Measurements from ENCODE around the gene DRAP1.
"Not testable (repeated sequence)": the region's sequence is repeated elsewhere in the genome, so short reads cannot be mapped to it uniquely, and the experiment has no call there.

Gene DRAP1

DNA sequence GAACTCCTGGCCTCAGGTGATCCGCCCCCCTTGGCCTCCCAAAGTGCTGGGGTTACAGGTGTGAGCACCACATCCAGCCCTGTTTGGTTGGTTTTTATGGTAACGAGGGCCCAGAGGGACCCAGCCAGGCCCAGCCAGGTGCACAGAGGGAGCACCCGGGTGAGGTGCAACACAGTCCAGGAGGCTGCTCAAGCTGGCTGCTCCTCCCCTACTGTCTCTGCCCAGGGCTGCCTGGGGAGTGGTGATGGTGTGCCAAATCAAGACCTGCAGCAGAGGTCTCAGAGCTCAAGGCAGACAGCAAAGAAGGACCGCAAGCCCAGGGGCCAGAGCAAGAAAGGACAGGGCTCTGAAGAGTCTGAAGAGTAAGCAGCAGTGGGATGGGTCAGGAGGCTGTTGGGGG, 27.4 kb downstream of the DRAP1 start:
- no peaks in the 10 kb centered on the region for H3K27me3 ChIP-seq (ENCODE audit: control insufficient read depth in 1 of 2, insufficient read depth in 2 of 2, low read length in 2 of 2)
- no peaks in the 10 kb centered on the region for H3K4me1 ChIP-seq (ENCODE audit: control insufficient read depth in 1 of 2, insufficient read depth in 2 of 2, low read length in 2 of 2)
- H3K9ac ChIP-seq (ENCODE audit: low read depth in 1 of 2, low read length in 2 of 2): no peak overlapping the region
- no peaks in the 10 kb centered on the region for H3K9me3 ChIP-seq (ENCODE audit: control insufficient read depth in 1 of 2, low read length in 2 of 2)
- no peak overlapping the region for H3K4me3 ChIP-seq (ENCODE audit: low read depth in 1 of 2, low read length in 2 of 2)
- no peak overlapping the region for H3K27ac ChIP-seq (ENCODE audit: low read depth, low read length)
- H3K36me3 ChIP-seq (ENCODE audit: control insufficient read depth in 1 of 2, insufficient read depth in 2 of 2, low read length in 2 of 2): no peaks in the 10 kb centered on the region

GRCh38 chr11:65947133-65947532, 27.9 kb downstream of the DRAP1 start:
- Histone ChIP-seq H3K9me3 (ENCODE audit: control insufficient read depth in 1 of 2, low read length in 2 of 2) (no peaks in the 10 kb centered on the region), H3K4me1 (ENCODE audit: control insufficient read depth in 1 of 2, insufficient read depth in 2 of 2, low read length in 2 of 2) (no peaks in the 10 kb centered on the region), H3K27ac (ENCODE audit: low read depth, low read length) (no peak overlapping the region), H3K36me3 (ENCODE audit: control insufficient read depth in 1 of 2, insufficient read depth in 2 of 2, low read length in 2 of 2) (no peaks in the 10 kb centered on the region), H3K9ac (ENCODE audit: low read depth in 1 of 2, low read length in 2 of 2) (no peak overlapping the region), H3K27me3 (ENCODE audit: control insufficient read depth in 1 of 2, insufficient read depth in 2 of 2, low read length in 2 of 2) (no peaks in the 10 kb centered on the region), H3K4me3 (ENCODE audit: low read depth in 1 of 2, low read length in 2 of 2) (no peak overlapping the region)

DNA sequence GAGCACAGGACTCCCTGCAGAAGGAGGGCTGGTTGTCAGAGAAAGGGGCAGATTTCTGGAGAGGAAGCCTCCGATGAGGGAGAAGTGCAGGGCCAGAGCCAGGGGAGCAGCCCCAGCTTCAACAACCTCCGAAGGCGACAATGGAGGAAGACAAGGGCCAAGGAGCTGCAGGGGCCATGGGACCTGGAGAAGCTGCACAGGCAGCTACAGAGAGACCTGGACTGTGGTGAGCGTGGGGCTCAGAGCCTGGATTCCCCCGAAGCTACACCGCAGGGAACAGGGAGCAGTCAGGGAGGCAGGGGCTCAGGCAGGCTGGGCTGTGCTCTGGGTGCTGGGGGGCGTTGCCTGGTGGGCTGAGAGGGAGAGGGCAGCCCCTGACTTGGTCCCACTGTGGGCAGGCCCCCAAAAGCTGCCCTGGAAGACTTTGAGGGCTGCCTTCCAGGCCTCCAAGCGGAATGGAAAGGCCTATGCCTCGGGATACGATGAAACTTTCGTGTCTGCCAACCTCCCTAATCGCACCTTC, 28.4 kb downstream of the DRAP1 start:
- no peaks in the 10 kb centered on the region for H3K36me3 ChIP-seq (ENCODE audit: control insufficient read depth in 1 of 2, insufficient read depth in 2 of 2, low read length in 2 of 2)
- H3K27me3 ChIP-seq (ENCODE audit: control insufficient read depth in 1 of 2, insufficient read depth in 2 of 2, low read length in 2 of 2): no peaks in the 10 kb centered on the region
- H3K27ac ChIP-seq (ENCODE audit: low read depth, low read length): no peak overlapping the region
- H3K9ac ChIP-seq (ENCODE audit: low read depth in 1 of 2, low read length in 2 of 2): no peak overlapping the region
- H3K9me3 ChIP-seq (ENCODE audit: control insufficient read depth in 1 of 2, low read length in 2 of 2): no peaks in the 10 kb centered on the region
- H3K4me3 ChIP-seq (ENCODE audit: low read depth in 1 of 2, low read length in 2 of 2): no peak overlapping the region
- no peaks in the 10 kb centered on the region for H3K4me1 ChIP-seq (ENCODE audit: control insufficient read depth in 1 of 2, insufficient read depth in 2 of 2, low read length in 2 of 2)

DNA sequence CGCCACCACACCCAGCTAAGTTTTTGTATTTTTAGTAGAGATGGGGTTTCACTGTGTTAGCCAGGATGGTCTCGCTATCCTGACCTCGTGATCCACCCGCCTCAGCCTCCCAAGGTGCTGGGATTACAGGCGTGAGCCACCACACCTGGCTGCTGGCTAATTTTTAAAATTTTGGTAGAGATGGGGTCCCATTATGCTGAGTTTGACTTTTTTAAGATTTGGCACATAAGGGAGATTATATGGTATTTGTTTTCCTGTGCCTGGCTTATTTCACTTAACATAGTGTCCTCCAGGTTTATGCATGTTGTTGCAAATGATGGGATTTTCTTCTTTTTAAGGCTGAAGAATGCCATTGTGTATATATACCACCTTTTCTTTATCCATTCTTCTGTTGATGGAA, 31.5 kb downstream of the DRAP1 start:
- H3K9me3 ChIP-seq (ENCODE audit: control insufficient read depth in 1 of 2, low read length in 2 of 2); H3K4me1 ChIP-seq (ENCODE audit: control insufficient read depth in 1 of 2, insufficient read depth in 2 of 2, low read length in 2 of 2); H3K27ac ChIP-seq (ENCODE audit: low read depth, low read length); H3K4me3 ChIP-seq (ENCODE audit: low read depth in 1 of 2, low read length in 2 of 2); H3K27me3 ChIP-seq (ENCODE audit: control insufficient read depth in 1 of 2, insufficient read depth in 2 of 2, low read length in 2 of 2); H3K9ac ChIP-seq (ENCODE audit: low read depth in 1 of 2, low read length in 2 of 2); H3K36me3 ChIP-seq (ENCODE audit: control insufficient read depth in 1 of 2, insufficient read depth in 2 of 2, low read length in 2 of 2): not testable (repeated sequence)

DNA sequence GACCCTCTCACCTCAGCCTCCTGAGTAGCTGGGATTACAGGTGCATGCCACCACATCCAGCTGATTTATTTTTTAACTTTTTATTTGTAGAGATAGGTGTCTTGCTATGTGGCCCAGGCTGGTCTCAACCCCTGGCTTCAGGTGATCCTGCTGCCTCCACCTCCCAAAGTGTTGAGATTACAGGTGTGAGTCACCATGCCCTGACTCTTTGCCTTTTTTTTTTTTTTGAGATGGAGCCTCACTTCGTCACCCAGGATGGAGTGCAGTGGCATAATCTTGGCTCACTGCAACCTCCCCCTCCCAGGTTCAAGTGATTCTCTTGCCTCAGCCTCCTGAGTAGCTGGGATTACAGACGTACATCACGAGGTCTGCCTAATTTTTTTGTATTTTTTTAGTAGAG, 32.4 kb downstream of the DRAP1 start:
- H3K9me3 ChIP-seq (ENCODE audit: control insufficient read depth in 1 of 2, low read length in 2 of 2); H3K9ac ChIP-seq (ENCODE audit: low read depth in 1 of 2, low read length in 2 of 2); H3K27ac ChIP-seq (ENCODE audit: low read depth, low read length); H3K36me3 ChIP-seq (ENCODE audit: control insufficient read depth in 1 of 2, insufficient read depth in 2 of 2, low read length in 2 of 2); H3K4me3 ChIP-seq (ENCODE audit: low read depth in 1 of 2, low read length in 2 of 2); H3K27me3 ChIP-seq (ENCODE audit: control insufficient read depth in 1 of 2, insufficient read depth in 2 of 2, low read length in 2 of 2); H3K4me1 ChIP-seq (ENCODE audit: control insufficient read depth in 1 of 2, insufficient read depth in 2 of 2, low read length in 2 of 2): not testable (repeated sequence)

DNA sequence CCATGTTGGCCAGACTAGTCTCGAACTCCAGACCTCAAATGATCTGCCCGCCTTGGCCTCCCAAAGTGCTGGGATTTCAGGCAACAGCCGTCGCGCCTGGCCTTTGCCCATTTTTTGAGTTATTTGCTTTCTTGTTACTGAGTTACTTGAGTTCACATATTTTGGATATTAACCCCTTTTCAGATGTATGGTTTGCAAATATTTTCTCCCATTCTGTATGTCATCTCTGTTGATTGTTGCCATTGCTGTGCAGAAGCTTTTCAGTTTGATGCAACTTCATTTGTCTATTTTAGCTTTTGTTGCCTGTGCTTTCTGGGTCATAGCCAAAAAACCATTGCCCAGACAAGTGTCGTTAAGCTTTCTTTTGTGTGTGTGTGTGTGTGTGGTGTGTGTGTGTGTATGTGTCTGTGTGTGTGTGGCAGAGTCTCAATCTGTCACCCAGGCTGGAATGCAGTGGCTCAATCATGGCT, 32.9 kb downstream of the DRAP1 start:
- Histone ChIP-seq H3K9me3 (ENCODE audit: control insufficient read depth in 1 of 2, low read length in 2 of 2) (no peaks in the 10 kb centered on the region), H3K36me3 (ENCODE audit: control insufficient read depth in 1 of 2, insufficient read depth in 2 of 2, low read length in 2 of 2) (no peaks in the 10 kb centered on the region), H3K9ac (ENCODE audit: low read depth in 1 of 2, low read length in 2 of 2) (no peak overlapping the region), H3K4me3 (ENCODE audit: low read depth in 1 of 2, low read length in 2 of 2) (no peak overlapping the region), H3K27ac (ENCODE audit: low read depth, low read length) (no peak overlapping the region), H3K27me3 (ENCODE audit: control insufficient read depth in 1 of 2, insufficient read depth in 2 of 2, low read length in 2 of 2) (no peaks in the 10 kb centered on the region), H3K4me1 (ENCODE audit: control insufficient read depth in 1 of 2, insufficient read depth in 2 of 2, low read length in 2 of 2) (peaks cover 4% of the 10 kb centered on the region in 2 donors)

- H3K4me1 ChIP-seq (ENCODE audit: control insufficient read depth in 1 of 2, insufficient read depth in 2 of 2, low read length in 2 of 2): peaks cover 4 to 8% of the 10 kb centered on the region in 2 donors
- H3K27me3 ChIP-seq (ENCODE audit: control insufficient read depth in 1 of 2, insufficient read depth in 2 of 2, low read length in 2 of 2): no peaks in the 10 kb centered on the region
- H3K4me3 ChIP-seq (ENCODE audit: low read depth in 1 of 2, low read length in 2 of 2): no peak overlapping the region
- H3K27ac ChIP-seq (ENCODE audit: low read depth, low read length): no peak overlapping the region
- no peaks in the 10 kb centered on the region for H3K9me3 ChIP-seq (ENCODE audit: control insufficient read depth in 1 of 2, low read length in 2 of 2)
- no peak overlapping the region for H3K9ac ChIP-seq (ENCODE audit: low read depth in 1 of 2, low read length in 2 of 2)
- no peaks in the 10 kb centered on the region for H3K36me3 ChIP-seq (ENCODE audit: control insufficient read depth in 1 of 2, insufficient read depth in 2 of 2, low read length in 2 of 2)
Measured at GRCh38 chr11:65953471-65953870, 34.2 kb downstream of the DRAP1 start.

GRCh38 chr11:65954771-65955170, 35.5 kb downstream of the DRAP1 start:
- Histone ChIP-seq H3K27ac (ENCODE audit: low read depth, low read length) (no peak overlapping the region), H3K4me1 (ENCODE audit: control insufficient read depth in 1 of 2, insufficient read depth in 2 of 2, low read length in 2 of 2) (peaks cover 4 to 8% of the 10 kb centered on the region in 2 donors), H3K4me3 (ENCODE audit: low read depth in 1 of 2, low read length in 2 of 2) (no peak overlapping the region), H3K36me3 (ENCODE audit: control insufficient read depth in 1 of 2, insufficient read depth in 2 of 2, low read length in 2 of 2) (no peaks in the 10 kb centered on the region), H3K27me3 (ENCODE audit: control insufficient read depth in 1 of 2, insufficient read depth in 2 of 2, low read length in 2 of 2) (no peaks in the 10 kb centered on the region), H3K9me3 (ENCODE audit: control insufficient read depth in 1 of 2, low read length in 2 of 2) (no peaks in the 10 kb centered on the region), H3K9ac (ENCODE audit: low read depth in 1 of 2, low read length in 2 of 2) (no peak overlapping the region)

DNA sequence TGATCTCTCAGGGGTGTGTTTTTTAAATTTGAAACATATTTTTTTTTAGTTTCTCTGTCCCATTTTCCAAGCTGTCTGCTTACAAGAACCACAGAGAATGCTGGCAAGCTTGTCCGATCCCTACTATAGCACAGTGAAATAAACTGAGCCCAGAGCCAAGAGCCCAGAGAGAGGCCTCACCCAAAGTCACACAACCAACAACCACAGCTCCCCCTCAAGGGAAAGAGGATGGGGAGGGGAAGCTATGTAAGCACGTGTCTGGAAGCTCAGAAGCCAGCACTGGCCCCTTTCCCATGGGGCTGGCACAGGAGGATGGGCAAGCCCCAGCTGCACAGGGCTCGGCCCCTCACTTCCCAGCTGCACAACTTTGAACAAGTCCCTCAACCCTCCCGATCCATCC, 39.1 kb downstream of the DRAP1 start:
- Histone ChIP-seq H3K9ac (ENCODE audit: low read depth in 1 of 2, low read length in 2 of 2) (no peak overlapping the region), H3K27ac (ENCODE audit: low read depth, low read length) (no peak overlapping the region), H3K27me3 (ENCODE audit: control insufficient read depth in 1 of 2, insufficient read depth in 2 of 2, low read length in 2 of 2) (no peaks in the 10 kb centered on the region), H3K9me3 (ENCODE audit: control insufficient read depth in 1 of 2, low read length in 2 of 2) (no peaks in the 10 kb centered on the region), H3K4me3 (ENCODE audit: low read depth in 1 of 2, low read length in 2 of 2) (no peak overlapping the region), H3K36me3 (ENCODE audit: control insufficient read depth in 1 of 2, insufficient read depth in 2 of 2, low read length in 2 of 2) (no peaks in the 10 kb centered on the region), H3K4me1 (ENCODE audit: control insufficient read depth in 1 of 2, insufficient read depth in 2 of 2, low read length in 2 of 2) (peaks cover 17 to 20% of the 10 kb centered on the region in 2 donors)

GRCh38 chr11:65958774-65959420, 39.7 kb downstream of the DRAP1 start:
- Histone ChIP-seq H3K36me3 (ENCODE audit: control insufficient read depth in 1 of 2, insufficient read depth in 2 of 2, low read length in 2 of 2) (peaks cover under 1 to 3% of the 10 kb centered on the region in 2 donors), H3K4me1 (ENCODE audit: control insufficient read depth in 1 of 2, insufficient read depth in 2 of 2, low read length in 2 of 2) (peaks cover 20 to 23% of the 10 kb centered on the region in 2 donors), H3K9me3 (ENCODE audit: control insufficient read depth in 1 of 2, low read length in 2 of 2) (no peaks in the 10 kb centered on the region), H3K9ac (ENCODE audit: low read depth in 1 of 2, low read length in 2 of 2) (no peak overlapping the region), H3K27ac (ENCODE audit: low read depth, low read length) (no peak overlapping the region), H3K4me3 (ENCODE audit: low read depth in 1 of 2, low read length in 2 of 2) (no peak overlapping the region), H3K27me3 (ENCODE audit: control insufficient read depth in 1 of 2, insufficient read depth in 2 of 2, low read length in 2 of 2) (no peaks in the 10 kb centered on the region)
